GM21381 (cell line): ENCODE data around the gene GTPBP3.
"Not testable (repeated sequence)": the region's sequence is repeated elsewhere in the genome, so short reads cannot be mapped to it uniquely, and the experiment has no call there.

Experiments used
- ATAC-seq: cut with Tn5 transposase; IDR thresholded peaks from one replicate; pipeline ENCODE4 v1.9.1; 2021; ENCODE audit warnings: mild to moderate bottlenecking, moderate library complexity; ENCODE audit not compliant: unreplicated experiment

Gene GTPBP3, protein sequence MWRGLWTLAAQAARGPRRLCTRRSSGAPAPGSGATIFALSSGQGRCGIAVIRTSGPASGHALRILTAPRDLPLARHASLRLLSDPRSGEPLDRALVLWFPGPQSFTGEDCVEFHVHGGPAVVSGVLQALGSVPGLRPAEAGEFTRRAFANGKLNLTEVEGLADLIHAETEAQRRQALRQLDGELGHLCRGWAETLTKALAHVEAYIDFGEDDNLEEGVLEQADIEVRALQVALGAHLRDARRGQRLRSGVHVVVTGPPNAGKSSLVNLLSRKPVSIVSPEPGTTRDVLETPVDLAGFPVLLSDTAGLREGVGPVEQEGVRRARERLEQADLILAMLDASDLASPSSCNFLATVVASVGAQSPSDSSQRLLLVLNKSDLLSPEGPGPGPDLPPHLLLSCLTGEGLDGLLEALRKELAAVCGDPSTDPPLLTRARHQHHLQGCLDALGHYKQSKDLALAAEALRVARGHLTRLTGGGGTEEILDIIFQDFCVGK

DNA sequence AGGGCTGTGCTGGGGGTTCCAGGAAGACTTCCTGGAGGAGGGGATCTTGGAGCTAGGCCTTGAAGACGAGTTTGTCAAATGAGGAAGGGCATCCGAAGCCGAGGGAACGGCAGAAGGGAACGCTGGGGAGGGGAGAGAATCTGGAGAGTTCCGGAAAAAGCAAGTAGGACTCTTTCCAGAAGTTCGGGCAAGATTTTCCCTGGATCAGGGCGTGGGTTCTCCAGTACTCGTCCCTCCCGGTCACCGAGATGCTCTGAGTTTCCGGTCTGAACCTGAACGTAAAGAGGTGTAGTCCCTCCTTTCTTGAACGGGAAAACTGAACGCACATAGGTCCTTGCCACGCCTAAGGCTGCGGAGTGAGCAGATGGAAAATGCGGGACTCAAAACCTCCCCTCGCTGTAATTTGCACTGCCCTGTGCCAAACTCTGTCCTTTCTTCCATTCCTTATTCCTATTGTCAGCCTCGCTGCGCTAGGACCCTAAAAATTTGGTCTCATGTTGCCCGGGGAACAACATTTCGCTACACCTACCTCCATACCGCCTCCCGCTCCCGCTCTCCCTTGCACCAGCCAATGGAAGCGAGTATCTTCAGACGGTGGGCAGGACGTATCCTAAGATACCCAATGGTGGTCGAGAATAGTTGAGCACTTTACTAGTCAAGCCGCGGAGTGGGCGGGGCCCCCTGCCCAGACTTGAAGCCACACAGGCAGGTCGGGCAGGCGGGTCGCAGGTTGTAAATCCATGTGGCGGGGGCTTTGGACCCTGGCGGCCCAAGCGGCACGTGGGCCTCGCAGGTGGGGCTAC is at the start of gene GTPBP3:
GTPBP3 (plus strand) TSS at position 682 of the 803 bp plus-strand sequence; CDS start at position 741, 59 bp downstream.
- peak; percentile 66 for ATAC-seq

DNA sequence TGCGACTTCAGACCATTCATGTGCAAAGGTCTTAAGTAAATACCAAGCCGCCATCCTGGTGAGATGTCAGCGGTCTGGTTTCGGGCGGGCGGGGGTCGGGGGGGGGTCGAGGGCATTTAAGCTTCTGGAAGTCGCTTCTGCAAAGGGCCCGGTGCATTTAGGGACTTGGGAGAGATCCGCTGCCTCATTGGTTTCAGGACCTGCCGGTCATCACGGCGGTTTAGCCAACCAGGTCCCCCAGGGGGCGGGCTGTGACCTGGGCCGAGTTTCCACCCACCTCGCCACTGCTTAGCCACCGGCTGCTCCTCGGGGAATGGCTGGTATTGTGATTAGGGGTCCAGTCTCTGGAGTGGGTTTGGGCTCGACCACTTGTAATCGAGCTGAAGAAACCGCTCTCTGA is 47.9 kb upstream of the GTPBP3 start:
- no peak for ATAC-seq

DNA sequence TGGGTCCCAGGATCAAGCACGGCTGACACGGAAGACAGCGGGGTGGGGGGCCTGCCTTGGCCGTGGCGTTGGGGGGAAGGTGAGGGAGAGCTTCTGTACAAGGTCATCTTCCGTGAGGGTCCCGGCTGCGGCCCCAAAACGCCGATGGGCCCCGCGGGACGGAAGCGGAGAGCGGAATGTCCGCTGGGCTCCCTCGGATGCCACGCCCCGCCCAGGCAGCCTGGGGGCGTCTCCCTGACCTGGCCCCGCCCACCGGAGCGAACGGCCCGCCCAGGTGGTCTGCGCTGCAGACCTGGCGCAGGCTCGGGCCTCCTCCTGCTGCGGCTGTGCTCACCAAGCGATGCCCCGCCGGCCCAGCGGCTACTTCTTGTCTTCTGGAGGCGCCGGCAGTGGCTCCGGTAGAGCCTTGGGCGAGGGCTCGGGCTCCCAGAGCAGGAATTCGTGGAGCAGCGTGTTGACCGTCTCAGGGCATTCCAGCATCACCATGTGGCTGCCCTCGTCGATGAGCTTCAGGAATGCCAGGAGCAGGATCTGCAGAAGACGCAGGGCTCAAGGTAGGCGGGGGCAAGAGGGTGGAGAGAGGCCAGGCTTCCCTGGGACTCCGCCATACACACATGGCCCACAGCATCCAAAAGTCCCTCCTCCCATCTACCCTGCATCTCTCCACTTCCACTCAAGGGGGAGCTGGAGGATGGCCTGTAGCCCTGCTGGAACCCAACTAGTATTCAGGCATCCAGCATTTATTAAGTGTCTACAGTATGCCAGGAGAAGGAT is 44.9 kb upstream of the GTPBP3 start:
- peak; percentile 85 for ATAC-seq

DNA sequence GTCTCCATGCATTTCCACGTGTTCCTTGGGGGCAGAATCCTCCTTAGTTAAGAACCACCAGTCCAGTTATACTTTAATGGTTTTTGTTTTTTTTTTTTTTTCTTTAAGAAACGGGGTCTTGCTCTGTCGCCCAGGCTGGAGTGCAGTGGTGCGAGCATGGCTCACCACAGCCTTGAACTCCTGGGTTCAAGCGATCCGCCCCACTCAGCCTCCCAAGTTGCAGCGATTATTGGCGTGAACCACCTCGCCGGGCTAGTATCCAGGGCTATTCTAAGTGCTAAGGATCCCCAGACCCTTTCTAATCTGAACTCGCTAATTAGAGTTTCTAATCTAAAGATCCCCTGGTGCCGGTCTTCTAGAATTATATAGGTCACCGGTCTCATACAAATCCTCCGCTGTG is 43.7 kb upstream of the GTPBP3 start:
- ATAC-seq: no peak

DNA sequence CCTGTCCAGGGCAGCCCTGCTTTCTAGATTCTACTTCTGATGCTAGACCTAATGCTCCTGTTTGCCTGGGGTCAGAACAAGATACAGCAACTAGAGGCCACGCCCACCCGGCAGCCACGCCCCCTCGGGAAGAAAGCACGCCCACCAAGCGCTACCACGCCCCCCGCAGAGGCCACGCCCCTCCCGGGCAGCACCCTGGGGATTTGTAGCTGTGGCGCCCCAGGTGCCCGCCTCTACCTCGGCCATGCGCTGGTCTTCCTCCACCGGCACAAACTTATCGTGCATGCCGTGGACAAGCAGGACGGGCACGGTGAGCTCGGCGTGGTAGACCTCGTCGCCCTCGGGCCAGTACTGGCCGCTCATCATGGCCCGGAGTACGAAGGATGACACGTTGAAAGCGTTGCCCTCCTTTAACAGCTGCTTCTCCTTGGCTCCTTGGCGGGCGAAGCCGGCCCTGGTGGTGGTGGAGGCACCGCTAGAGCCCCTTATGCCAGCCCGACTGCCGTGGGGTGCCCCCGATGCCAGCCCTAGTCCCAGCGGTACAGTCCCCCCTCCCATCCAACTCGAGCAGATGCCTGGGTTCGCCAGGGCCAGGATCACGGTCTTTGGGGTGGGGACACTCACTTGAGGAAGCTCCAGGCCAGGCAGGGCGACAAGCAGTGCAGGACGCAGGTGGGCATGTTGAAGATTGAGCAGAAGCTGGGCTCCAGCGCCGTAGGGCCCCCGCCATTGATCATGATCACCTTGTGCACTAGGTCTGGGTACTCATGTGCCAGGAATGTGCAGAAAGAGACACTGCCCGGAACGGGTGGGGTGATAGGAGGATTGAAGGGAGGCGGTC is 43.1 kb upstream of the GTPBP3 start:
- ATAC-seq: no peak

DNA sequence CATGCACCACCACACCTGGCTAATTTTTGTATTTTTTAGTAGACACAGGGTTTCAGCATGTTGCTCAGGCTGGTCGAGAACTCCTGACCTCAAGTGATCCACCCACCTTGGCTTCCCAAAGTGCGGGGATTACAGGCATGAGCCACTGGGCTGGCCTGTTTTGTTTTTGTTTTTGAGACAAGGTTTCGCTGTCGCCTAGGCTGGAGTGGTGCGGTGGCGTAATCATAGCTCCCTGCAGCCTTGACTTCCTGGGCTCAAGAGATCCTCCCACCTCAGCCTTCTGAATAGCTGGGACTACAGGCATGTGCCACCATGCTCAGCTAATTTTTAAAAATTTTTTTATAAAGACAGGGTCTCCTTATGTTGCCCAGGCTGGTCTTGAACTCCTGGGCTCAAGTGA is 41.8 kb upstream of the GTPBP3 start:
- not testable (repeated sequence) for ATAC-seq

DNA sequence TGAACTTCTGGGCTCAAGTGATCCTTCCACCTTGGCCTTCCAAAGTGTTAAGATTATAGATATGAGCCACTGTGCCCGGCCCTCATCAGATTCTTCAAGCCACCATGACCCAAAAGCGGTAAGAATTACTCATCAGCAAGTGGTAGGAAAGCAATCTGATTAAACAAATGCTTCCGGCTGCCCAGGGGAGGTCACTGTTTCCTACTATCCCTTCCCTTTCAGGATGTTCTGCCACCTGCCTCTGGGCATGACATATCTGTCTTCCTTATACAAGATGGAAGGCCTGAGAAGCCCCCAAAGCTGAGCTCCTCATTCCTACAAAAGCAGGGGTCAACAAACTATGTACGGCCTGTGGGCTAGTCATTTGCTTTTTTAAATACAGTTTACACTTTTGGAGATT is 41.1 kb upstream of the GTPBP3 start:
- no peak for ATAC-seq

DNA sequence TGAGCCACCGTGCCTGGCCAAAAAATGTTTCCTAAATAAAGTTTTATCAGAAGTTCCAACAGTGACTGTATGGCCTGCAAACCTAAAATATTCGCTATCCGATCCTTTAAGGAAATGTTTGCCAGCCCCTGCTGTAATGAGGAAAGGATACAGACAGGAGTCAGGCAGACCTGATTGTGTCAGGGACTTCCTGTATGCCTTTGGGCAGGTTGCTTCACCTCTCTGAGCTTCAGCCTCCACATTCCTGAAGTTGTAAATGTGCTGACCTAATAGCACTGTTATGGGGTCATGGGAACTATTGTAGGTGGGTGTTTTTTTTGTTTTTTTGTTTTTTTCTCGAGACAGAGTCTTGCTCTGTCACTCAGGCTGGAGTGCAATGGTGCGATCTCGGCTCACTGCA is 40.4 kb upstream of the GTPBP3 start:
- ATAC-seq: no peak

DNA sequence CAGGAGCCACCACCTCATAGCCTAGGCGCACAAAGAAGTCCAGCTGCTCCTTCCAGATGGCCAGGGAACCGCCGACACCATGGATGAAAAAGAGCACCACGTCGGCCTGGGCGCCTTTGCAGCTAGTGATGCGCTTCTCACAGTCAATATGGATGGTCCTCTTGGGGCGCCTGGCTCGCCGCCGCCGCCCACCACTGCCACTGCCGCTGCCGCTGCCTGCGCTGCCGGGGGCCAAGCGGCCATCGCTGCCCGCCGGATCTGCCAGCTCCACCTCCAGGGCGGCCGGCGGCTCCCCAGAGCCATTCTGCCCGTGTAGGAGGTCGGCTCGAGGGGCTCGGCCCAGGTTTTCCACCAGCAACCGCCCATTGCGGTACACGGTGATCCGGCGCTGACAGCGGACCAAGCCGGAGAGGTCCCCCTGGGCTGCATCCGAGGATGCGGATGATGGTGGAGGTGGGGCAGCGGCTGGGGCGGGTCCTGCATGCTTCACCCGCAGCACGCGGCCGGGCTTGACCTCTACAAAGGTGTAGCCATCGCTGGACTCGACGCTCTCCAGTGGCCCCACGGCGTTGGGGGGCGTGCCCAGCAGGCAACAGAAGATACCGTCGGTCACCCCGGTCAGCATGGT is 36.2 kb upstream of the GTPBP3 start:
- ATAC-seq: no peak

DNA sequence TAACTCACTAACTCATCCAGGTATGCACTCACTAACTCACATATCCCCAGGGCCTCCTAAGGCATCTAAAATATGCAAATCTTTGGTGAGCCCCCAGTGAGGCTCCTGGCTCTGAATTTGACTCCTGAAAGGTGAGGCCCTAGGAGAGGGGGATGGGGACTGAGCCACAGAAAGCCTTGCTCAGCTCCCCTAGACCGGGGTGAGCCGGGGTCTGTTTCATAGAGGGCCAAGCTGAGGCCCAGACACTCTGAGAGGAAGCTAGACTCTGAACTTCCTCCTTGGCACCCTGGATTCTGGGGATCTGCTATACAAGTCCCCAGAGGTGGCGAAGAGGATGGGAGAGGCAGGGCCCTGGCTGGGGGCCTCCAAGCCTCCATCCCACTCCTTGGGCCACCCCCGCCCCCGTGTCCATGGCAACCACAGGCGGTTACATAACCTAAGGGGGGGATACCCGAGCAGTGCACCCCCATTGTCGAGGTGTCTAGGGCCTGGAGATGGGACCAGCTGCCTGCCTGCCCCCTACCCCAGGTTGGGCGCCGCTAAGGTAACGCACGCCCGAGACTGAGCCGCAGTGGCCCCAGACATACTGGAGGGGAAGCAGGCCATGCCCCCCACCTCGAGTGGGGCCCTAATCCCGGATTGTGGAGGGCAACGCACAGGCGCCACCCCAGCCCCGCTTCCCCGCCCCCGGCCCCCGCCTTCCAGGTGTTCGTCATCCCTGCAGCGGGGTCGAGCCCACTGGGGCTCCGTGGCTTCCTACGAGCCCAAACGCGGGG is 34.8 kb upstream of the GTPBP3 start:
- ATAC-seq: no peak

DNA sequence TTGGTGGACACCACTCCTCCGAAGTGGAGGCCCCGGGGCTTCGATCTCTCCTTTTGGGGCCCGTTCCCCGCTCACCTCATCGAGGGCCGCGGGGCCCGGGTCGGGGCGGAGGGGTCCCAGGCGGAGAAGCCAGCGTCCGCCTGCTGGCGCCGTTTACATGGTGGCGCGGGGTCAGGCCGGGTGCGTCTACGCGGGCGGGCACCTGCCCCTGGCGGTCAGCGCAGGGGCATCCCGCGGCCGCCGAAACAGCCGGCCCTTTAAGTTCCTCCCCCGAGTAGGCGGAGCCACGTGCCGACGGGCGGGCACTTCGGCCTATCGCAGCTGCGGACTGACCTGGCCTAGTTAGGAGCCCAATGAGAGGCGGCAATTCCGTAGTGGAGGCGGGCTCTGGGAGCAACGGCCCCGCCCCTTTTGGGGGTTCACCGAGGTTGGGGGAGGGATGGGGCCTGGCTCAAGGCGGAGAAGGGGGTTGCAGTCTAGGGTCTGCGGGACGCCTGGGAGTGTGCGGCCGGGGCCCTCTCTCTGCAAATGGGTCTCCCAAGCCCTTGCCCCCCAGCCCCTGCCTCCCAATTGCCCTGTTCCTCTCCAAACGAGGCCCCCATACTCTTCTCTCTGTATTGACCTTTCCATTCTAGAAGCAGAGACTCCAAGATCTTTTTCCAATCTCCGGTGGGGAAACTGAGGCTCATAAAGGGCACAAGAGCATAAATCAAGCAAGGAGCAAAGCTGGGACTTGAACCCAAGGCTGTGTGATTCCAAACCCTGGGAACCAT is 34.0 kb upstream of the GTPBP3 start, which contains the start of gene ABHD8:
ABHD8 (minus strand) TSS at position 259 of the 773 bp plus-strand sequence. CDS start 1,809 bp downstream, outside the sequence.
- peak; percentile 52 for ATAC-seq

DNA sequence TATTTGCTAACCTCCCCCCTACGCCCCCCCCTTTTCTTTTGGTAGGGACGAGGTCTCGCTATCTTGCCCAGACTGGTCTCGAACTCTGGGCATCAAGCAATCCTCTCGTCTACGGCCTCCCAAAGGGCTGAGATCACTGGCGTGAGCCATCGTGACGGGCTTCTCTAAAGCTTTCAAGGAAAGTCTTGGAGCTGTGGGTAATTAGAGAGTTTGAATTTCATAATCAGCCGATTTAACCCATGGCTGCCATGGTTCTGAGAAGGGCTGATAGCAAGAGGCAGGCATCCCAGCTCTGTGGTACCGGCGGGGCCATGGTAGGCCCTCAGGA is 33.4 kb upstream of the GTPBP3 start:
- ATAC-seq: no peak

DNA sequence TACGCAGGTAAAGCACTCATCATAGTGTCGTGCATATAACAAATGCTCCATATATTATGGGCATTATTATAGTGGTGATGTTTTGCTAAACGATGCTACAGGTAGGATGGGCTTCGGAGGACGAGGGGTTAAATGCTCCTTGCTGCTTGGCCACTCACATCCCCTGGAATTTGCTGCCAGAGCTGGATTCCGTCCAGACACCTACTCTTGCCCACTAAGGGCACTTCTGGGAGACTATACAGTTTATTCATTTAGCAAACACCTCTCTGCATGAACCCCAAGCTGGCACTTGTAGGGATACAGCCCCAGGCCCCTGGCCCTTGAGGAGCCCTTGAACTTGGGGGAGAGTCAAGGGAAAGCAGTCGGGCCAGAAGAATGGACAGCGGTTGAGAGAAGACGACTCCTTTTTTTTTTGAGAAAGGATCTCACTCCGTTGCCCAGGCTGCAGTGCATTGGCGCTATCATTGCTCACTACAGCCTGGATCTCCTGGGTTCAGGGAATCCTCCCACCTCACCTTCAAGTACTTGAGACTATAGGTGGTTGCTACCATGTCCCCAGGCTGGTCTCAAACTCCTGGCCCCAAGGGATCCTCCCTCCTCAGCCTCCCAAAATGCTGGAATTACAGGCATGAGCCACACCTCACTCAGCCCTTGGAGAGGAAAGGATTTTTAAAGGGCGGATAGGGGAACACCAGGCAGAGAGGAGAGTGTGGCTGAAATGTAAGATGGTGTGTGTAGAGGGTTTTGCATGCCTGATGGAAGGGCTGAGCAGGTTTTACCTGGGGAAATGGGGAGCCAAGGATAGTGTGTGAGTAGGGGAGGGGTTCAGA is 32.8 kb upstream of the GTPBP3 start:
- ATAC-seq: no peak

DNA sequence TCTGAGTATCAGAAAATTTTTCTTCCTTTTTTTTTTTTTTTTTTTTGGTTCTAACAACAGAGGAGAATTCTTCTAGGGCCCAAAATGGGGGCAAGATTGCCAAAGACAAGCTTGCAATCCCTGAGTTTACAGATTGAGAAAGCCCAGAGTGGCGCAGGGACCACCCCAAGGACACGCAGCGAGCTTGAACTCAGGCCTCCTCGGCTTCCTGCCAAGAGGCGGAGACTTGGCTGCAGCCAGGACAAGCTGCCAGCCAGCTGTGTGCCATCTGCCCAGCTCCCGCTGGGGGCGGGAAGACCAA is 32.2 kb upstream of the GTPBP3 start:
- ATAC-seq: no peak

DNA sequence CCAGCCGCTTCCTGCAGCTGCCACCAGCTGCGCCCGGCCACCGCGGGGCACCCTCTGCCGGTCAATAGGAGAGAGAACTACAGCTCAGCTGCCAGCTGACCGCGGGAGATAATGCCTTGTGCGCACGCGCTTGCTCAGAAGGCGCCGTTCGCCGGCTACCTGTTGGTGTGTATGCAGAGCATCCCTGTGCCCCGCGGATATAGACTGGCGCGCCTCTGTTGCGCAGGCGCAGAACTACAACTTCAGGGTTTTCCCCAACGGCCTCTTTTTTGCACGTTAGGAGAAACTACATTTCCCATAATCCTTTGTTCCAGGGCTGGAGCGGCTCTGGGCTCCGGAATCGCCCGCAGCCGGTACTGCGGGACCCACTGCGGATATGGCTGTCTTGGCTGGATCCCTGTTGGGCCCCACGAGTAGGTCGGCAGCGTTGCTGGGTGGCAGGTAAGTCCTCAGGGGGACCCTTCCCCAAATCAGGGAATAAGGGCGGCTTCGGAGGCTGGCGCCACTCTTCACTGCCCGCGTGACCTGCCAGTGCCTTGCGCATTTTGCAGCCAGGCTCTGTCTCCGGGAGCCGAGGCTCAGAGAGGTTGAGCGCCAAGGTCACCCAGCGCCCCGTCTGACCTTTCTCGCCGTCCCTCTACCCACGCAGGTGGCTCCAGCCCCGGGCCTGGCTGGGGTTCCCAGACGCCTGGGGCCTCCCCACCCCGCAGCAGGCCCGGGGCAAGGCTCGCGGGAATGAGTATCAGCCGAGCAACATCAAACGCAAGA is 31.7 kb upstream of the GTPBP3 start, which contains the start of gene MRPL34:
MRPL34 (plus strand) TSS at position 356 of the 768 bp plus-strand sequence; CDS start at position 377, 21 bp downstream.
- peak; percentile 57 for ATAC-seq

DNA sequence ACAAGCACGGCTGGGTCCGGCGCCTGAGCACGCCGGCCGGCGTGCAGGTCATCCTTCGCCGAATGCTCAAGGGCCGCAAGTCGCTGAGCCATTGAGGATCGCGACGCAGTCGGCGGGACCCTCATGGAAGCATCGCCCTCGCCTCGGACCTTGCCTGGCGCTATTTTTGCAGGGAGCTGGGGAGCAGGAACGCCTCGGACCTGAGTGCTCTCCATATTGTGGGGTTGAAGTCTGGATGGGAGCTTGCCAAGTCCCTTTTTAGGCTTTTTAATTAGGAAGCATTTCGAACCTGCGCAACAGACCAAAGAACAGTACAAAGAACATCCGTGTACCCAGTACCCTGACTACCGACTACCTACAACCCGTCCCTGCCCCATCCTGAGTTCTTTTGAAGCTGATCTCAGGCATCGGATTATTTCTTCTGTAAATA is 31.1 kb upstream of the GTPBP3 start:
- no peak for ATAC-seq
